Measurements from ENCODE around the gene LMF1.

- TF ChIP-seq CTCF (IDR thresholded peaks at IDR 0.05) (no peak), POLR2A (IDR thresholded peaks at IDR 0.05) (no peak)
Measured at GRCh38 chr16:867421-868385, 103.1 kb downstream of the LMF1 start.
